Right kidney (tissue), 1 donor: ENCODE results near the gene SGMS1.
"Not testable (repeated sequence)": the region's sequence is repeated elsewhere in the genome, so short reads cannot be mapped to it uniquely, and the experiment has no call there.

Experiments
- DNase-seq: peaks from one replicate; pipeline ENCODE4 v3.0.0-alpha.2; 2016

Gene SGMS1

DNA sequence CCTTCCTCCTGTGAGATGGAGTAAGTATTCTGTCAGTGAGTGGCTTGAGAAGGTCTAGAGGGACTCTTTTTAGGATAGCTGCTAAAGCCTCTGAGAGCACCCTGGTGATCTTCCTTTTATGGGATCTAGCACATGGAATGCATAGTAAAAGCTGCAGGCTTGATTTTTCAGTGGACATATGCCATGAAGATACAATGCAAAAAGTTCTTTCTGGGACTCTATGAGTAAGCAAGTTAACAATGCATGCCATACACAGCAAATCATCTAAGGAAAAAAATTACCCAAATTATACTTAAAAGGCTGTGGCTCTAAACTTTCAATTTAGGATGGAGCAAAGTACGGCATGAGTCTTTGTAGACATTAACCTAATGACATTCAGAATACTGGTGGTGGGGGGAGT lies 154.5 kb downstream of the SGMS1 start:
- DNase-seq = no peak

DNA sequence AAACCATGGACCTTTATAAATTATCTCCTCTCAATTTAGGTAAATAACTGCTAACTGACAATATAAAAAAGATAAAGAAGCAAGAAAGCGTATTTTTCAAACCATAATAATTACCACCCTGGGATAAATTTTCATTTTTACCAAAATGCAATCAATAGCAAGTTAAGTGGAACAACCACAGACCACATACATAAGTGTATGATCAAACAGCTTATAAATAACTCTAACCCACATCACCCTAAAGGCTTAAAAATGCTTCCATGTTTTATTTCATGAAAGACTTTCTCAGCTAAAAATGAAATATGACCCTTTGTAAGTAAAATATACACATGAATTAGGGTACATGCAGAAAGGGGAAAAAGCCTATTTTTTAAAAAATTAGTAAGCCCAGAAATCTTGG lies 156.5 kb downstream of the SGMS1 start:
- no peak for DNase-seq

GRCh38 chr10:50464004-50464409 lies 159.7 kb downstream of the SGMS1 start:
- DNase-seq = no peak

DNA sequence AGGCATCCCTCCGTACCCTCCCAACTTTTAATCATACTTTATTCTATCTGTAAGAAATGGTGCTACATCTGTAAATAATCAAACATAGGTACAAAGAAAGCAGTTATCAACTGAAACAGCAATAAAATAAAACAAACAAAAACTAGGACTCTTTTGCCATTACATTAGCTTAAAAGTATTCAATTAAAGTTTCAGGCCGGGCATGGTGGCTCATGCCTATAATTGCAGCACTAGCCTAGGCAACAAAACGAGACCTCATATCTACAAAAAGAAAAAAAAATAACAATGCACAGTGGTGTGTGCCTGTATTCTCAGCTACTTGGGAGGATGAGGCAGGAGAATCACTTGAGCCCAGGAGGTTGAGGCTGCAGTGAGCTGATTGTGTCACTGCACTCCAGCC lies 161.9 kb downstream of the SGMS1 start:
- no peak for DNase-seq

- DNase-seq = no peak
Observed at GRCh38 chr10:50461123-50461522, 162.6 kb downstream of the SGMS1 start.

- DNase-seq = no peak
Observed at GRCh38 chr10:50456719-50457118, 167.0 kb downstream of the SGMS1 start.

DNA sequence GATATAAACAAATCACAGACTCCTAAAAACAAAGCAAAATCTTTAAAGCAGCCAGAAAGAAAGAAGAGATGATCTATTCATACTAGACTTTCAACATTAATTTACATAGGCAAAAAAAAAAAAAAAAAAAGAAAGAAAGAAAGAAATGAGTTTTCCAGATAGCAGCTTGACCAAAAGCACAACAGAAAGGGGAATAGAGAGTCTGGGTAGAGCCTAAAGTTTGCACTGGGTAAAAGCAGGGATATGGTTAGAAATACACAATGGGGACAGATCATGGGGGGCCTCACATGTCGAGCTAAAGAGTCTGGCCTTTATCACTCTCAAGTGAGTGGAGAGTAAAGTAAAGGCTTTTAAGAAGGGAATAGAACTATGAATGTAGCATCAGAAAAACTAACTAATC lies 169.8 kb downstream of the SGMS1 start:
- no peak for DNase-seq

- DNase-seq = no peak
Observed at GRCh38 chr10:50452603-50453002, 171.2 kb downstream of the SGMS1 start.

- DNase-seq = no peak
Observed at GRCh38 chr10:50447691-50448090, 176.1 kb downstream of the SGMS1 start.

DNA sequence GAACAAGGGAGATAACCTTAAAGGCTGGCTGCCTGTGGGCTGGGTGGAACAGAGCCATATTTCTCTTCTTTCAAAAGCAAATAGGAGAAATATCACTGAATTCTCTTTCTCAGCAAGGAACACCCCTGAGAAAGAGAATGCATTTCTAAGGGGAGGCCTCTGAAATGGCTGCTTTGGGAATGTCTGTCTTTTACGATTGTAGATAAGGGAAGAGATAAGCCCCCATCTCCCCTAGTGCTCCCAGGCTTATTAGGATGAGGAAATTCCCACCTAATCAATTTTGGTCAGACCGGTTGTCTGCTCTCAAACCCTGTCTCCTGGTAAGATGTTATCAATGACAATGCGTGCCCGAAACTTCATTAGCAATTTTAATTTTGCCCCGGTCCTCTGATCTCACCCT lies 178.0 kb downstream of the SGMS1 start:
- not testable (repeated sequence) for DNase-seq

GRCh38 chr10:50440489-50440888 lies 183.3 kb downstream of the SGMS1 start:
- DNase-seq = no peak

DNA sequence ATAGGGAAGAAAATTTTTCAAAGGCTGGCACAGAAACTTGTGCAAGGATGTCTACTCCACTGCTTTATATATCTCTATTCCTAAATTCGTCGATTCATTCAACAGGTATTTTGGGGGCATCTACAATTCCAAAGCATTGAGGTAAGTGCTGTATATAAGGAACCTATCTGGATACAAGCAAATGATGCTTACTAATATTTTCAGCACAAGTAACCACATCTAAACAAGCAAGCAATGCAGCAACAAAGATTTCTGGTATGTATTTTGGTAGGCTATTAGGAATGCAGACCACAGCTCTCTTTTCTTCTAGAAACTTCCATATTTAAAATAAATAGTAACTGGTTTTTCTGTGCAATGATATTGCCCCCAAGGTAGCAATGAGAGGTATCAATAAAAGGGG lies 183.9 kb downstream of the SGMS1 start:
- DNase-seq = no peak

GRCh38 chr10:50439187-50439586 lies 184.6 kb downstream of the SGMS1 start:
- no peak for DNase-seq

- DNase-seq = no peak
Observed at GRCh38 chr10:50438049-50438936, 185.5 kb downstream of the SGMS1 start.

DNA sequence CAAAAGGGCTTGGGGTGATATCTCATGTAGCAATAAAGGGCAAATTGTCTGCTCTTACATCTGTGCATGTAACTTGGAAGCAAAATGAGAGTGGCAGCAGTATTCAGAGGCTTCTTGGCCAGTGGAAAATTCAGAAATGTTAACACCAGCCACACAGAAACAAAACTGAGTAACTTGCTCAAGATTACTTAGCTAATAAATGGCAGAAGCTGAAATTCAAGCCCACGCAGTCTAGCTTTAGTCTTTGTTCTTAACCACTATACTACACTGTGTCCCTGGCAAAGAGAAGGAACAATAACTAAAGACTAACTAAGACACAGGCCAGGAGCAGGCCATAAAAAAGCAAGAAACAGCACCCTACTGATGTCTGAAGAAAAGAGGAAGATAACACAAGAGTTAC lies 186.5 kb downstream of the SGMS1 start:
- no peak for DNase-seq

GRCh38 chr10:50436805-50437204 lies 187.0 kb downstream of the SGMS1 start:
- no peak for DNase-seq

DNA sequence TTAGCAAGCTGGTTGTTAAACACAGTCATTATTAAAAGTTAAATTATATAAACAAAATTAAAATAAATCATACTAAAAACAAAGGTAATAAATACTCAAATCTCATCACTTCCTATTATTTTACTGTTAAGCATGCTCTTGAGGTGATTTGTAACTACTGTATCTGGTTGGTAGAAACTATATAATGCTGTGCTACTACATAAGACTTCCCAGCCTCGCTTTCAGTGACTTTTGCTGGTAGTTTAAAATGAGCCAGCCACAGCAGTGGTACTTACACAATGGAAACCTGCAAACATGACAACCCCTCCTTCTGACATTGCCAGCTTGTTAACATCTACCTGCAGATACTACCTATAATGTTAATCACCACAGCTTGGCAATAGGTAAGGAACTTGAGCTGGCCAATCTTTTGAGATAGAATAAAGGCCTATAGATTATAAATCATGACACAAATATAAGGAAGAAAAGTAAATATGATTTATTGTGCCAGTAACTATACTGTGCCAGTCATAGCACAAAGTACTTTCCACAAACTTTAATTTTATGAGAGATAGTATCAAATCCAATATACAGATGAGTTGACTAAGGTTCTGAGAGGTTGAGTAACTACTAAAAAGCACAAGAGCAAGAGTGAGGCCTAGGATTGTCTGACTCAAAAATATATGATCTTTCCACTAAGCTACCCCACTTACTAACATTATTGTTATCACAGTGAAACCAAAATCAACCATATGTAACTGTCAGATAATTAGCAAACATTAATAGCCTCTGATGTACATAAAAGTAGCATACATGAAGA lies 191.3 kb downstream of the SGMS1 start:
- no peak for DNase-seq

DNA sequence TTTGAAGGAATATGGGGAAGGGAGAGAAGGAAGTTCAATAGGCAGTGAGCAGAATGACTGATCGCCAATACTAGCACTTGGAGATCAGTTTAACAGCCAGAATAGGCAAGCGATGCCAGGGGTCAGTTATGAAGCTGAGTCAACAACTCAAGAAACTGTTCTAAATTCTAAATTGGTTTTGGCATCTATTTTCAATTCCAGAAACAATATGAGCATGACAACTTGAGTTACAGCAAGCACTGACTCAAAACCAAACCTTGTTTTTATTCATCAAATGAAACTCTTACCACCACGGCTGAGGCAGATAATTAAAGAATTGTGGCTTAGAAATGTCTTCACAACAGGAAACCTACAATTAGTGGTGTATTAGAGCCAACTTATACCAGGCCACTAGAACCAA lies 192.0 kb downstream of the SGMS1 start:
- no peak for DNase-seq

DNA sequence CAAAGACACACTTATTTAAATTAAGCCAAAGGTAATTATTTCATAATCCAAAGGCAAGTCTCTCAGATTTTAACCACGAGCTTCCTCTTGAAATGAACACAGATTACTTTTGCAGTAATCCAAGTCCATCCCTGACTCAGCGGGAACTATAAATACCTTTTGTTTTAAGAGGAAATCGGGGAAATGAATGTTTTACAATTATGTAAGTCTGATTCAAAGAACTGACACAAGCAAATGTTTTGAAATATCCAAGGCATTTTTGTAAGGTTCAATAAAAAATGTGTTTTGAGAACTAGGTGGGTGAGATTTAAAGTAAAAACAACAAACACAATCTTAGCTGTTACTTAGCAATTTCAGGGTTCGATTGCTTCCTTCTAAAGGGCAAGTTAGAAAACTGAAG lies 192.6 kb downstream of the SGMS1 start:
- no peak for DNase-seq

- no peak for DNase-seq
Observed at GRCh38 chr10:50426485-50426884, 197.3 kb downstream of the SGMS1 start.

GRCh38 chr10:50425215-50425614 lies 198.5 kb downstream of the SGMS1 start:
- not testable (repeated sequence) for DNase-seq

DNA sequence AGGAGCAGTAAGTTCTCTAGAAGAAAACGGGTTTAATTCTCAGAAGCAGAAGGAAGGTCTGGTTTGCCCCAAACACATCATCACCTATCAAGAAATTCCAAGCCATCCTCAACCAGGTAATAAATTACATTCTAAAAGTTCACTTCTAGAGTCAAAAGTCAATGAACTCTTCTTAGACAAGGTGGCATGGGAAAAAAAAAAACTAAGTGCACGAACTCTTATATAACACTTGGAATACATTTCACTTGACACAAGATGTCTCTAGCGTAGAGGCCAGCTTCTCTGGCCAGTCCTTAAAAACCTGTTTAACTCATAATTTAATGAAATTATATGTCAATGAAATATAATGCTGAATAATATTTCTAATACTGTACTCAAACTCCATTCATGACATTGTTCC lies 200.3 kb downstream of the SGMS1 start:
- no peak for DNase-seq

DNA sequence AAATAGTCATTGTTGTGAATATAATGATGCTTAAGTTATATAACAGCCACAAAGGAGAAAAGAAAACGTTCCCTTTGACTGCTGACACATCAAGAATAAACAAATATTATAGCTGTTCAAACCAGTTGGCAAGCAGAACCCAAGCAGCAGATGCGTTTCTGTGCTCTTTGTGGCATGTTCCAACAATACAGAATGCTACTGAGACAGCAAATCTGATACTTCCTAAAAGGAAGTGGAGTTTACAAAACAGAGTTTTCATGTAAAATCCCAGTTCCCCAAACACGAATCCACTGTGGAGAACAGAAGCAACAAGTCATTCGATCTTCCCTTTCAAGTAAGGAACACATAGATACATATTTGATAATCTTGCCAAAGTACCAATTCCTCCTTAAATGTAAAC lies 201.5 kb downstream of the SGMS1 start:
- no peak for DNase-seq
